Measurements from ENCODE around the gene SPI1. TPM values are rescaled to one million over a fixed set of nuclear protein-coding genes. Genes with fewer than 3 reads are reported as not detected.
"Not testable (repeated sequence)": the region's sequence is repeated elsewhere in the genome, so short reads cannot be mapped to it uniquely, and the experiment has no call there.

Gene SPI1
- polyA plus RNA-seq, 1 donor = 10.2 TPM

- no CpG with 5 or more reads among the region's 34 CpGs for WGBS (ENCODE audit: insufficient coverage, low lambda C conversion rate)
These were observed 41.0 kb downstream of the SPI1 start for GRCh38 chr11:47337229-47337924.

GRCh38 chr11:47336595-47336994 lies 41.8 kb downstream of the SPI1 start:
- H3K27ac ChIP-seq (ENCODE audit: low read length) = no peak overlapping the region
- no peaks in the 10 kb centered on the region for H3K27me3 ChIP-seq (ENCODE audit: control insufficient read depth, insufficient read depth, low read length)
- peaks cover 10% of the 10 kb centered on the region for H3K4me1 ChIP-seq (ENCODE audit: control insufficient read depth, insufficient read depth, low read length)
- no peaks in the 10 kb centered on the region for H3K36me3 ChIP-seq (ENCODE audit: control insufficient read depth, insufficient read depth, low read length)
- H3K4me3 ChIP-seq (ENCODE audit: low read length) = no peak overlapping the region
- DNase-seq = no peak
- no CpG with 5 or more reads among the region's 4 CpGs for whole genome bisulfite sequencing (ENCODE audit: insufficient coverage, low lambda C conversion rate)
- H3K9me3 ChIP-seq (ENCODE audit: control insufficient read depth, low read depth, low read length) = no peaks in the 10 kb centered on the region

More at GRCh38 chr11:47337229-47337924, 41.0 kb downstream of the SPI1 start:
- H3K36me3 ChIP-seq (ENCODE audit: control insufficient read depth, insufficient read depth, low read length) = no peaks in the 10 kb centered on the region
- H3K27me3 ChIP-seq (ENCODE audit: control insufficient read depth, insufficient read depth, low read length) = no peaks in the 10 kb centered on the region
- DNase-seq = no peak
- H3K27ac ChIP-seq (ENCODE audit: low read length) = no peak overlapping the region
- no peaks in the 10 kb centered on the region for H3K9me3 ChIP-seq (ENCODE audit: control insufficient read depth, low read depth, low read length)
- H3K4me3 ChIP-seq (ENCODE audit: low read length) = no peak overlapping the region
- H3K4me1 ChIP-seq (ENCODE audit: control insufficient read depth, insufficient read depth, low read length) = peaks cover 2% of the 10 kb centered on the region

- Histone ChIP-seq H3K4me1 (ENCODE audit: control insufficient read depth, insufficient read depth, low read length) (peaks cover 13% of the 10 kb centered on the region), H3K27me3 (ENCODE audit: control insufficient read depth, insufficient read depth, low read length) (no peaks in the 10 kb centered on the region), H3K36me3 (ENCODE audit: control insufficient read depth, insufficient read depth, low read length) (peaks cover under 1% of the 10 kb centered on the region), H3K4me3 (ENCODE audit: low read length) (no peak overlapping the region), H3K9me3 (ENCODE audit: control insufficient read depth, low read depth, low read length) (no peaks in the 10 kb centered on the region), H3K27ac (ENCODE audit: low read length) (no peak overlapping the region)
- no CpG with 5 or more reads among the region's 9 CpGs for WGBS (ENCODE audit: insufficient coverage, low lambda C conversion rate)
- DNase-seq = no peak
These were observed 42.6 kb downstream of the SPI1 start for GRCh38 chr11:47335733-47336132.

GRCh38 chr11:47334699-47335411 lies 43.5 kb downstream of the SPI1 start:
- not testable (repeated sequence) for H3K4me3 ChIP-seq (ENCODE audit: low read length); DNase-seq; H3K27ac ChIP-seq (ENCODE audit: low read length); H3K9me3 ChIP-seq (ENCODE audit: control insufficient read depth, low read depth, low read length); H3K36me3 ChIP-seq (ENCODE audit: control insufficient read depth, insufficient read depth, low read length); H3K27me3 ChIP-seq (ENCODE audit: control insufficient read depth, insufficient read depth, low read length)
- peaks cover 17% of the 10 kb centered on the region for H3K4me1 ChIP-seq (ENCODE audit: control insufficient read depth, insufficient read depth, low read length)
- WGBS (ENCODE audit: insufficient coverage, low lambda C conversion rate) = 89% methylated on average over 3 of the region's 16 CpGs

GRCh38 chr11:47333886-47334443 lies 44.4 kb downstream of the SPI1 start:
- whole genome bisulfite sequencing (ENCODE audit: insufficient coverage, low lambda C conversion rate) = no CpG with 5 or more reads among the region's 8 CpGs

GRCh38 chr11:47333526-47333845 lies 44.9 kb downstream of the SPI1 start:
- H3K27ac ChIP-seq (ENCODE audit: low read length) = no peak overlapping the region
- peaks cover 6% of the 10 kb centered on the region for H3K36me3 ChIP-seq (ENCODE audit: control insufficient read depth, insufficient read depth, low read length)
- no peaks in the 10 kb centered on the region for H3K27me3 ChIP-seq (ENCODE audit: control insufficient read depth, insufficient read depth, low read length)
- no peak overlapping the region for H3K4me3 ChIP-seq (ENCODE audit: low read length)
- no CpG with 5 or more reads among the region's 14 CpGs for WGBS (ENCODE audit: insufficient coverage, low lambda C conversion rate)
- peaks cover 17% of the 10 kb centered on the region for H3K4me1 ChIP-seq (ENCODE audit: control insufficient read depth, insufficient read depth, low read length)
- no peaks in the 10 kb centered on the region for H3K9me3 ChIP-seq (ENCODE audit: control insufficient read depth, low read depth, low read length)
- no peak for DNase-seq

More at GRCh38 chr11:47333886-47334443, 44.4 kb downstream of the SPI1 start:
- Histone ChIP-seq H3K27ac (ENCODE audit: low read length) (no peak overlapping the region), H3K9me3 (ENCODE audit: control insufficient read depth, low read depth, low read length) (no peaks in the 10 kb centered on the region), H3K4me3 (ENCODE audit: low read length) (no peak overlapping the region), H3K4me1 (ENCODE audit: control insufficient read depth, insufficient read depth, low read length) (peaks cover 17% of the 10 kb centered on the region), H3K27me3 (ENCODE audit: control insufficient read depth, insufficient read depth, low read length) (no peaks in the 10 kb centered on the region), H3K36me3 (ENCODE audit: control insufficient read depth, insufficient read depth, low read length) (peaks cover 6% of the 10 kb centered on the region)
- no peak for DNase-seq

- Histone ChIP-seq H3K36me3 (ENCODE audit: control insufficient read depth, insufficient read depth, low read length) (peaks cover 6% of the 10 kb centered on the region), H3K4me3 (ENCODE audit: low read length) (no peak overlapping the region), H3K27ac (ENCODE audit: low read length) (no peak overlapping the region), H3K9me3 (ENCODE audit: control insufficient read depth, low read depth, low read length) (no peaks in the 10 kb centered on the region), H3K27me3 (ENCODE audit: control insufficient read depth, insufficient read depth, low read length) (no peaks in the 10 kb centered on the region), H3K4me1 (ENCODE audit: control insufficient read depth, insufficient read depth, low read length) (peaks cover 17% of the 10 kb centered on the region)
- no CpG with 5 or more reads among the region's 20 CpGs for WGBS (ENCODE audit: insufficient coverage, low lambda C conversion rate)
- DNase-seq = no peak
These were observed 45.4 kb downstream of the SPI1 start for GRCh38 chr11:47332791-47333525.

GRCh38 chr11:47332303-47332711 lies 46.0 kb downstream of the SPI1 start:
- H3K36me3 ChIP-seq (ENCODE audit: control insufficient read depth, insufficient read depth, low read length) = peaks cover 6% of the 10 kb centered on the region
- no peak overlapping the region for H3K27ac ChIP-seq (ENCODE audit: low read length)
- no CpG with 5 or more reads among the region's 13 CpGs for WGBS (ENCODE audit: insufficient coverage, low lambda C conversion rate)
- H3K4me1 ChIP-seq (ENCODE audit: control insufficient read depth, insufficient read depth, low read length) = peaks cover 17% of the 10 kb centered on the region
- H3K4me3 ChIP-seq (ENCODE audit: low read length) = no peak overlapping the region
- no peaks in the 10 kb centered on the region for H3K27me3 ChIP-seq (ENCODE audit: control insufficient read depth, insufficient read depth, low read length)
- H3K9me3 ChIP-seq (ENCODE audit: control insufficient read depth, low read depth, low read length) = no peaks in the 10 kb centered on the region
- DNase-seq = no peak

GRCh38 chr11:47331454-47332302 lies 46.7 kb downstream of the SPI1 start:
- peak; percentile 67 to 79 for DNase-seq
- WGBS (ENCODE audit: insufficient coverage, low lambda C conversion rate) = no CpG with 5 or more reads among the region's 21 CpGs
- H3K4me1 ChIP-seq (ENCODE audit: control insufficient read depth, insufficient read depth, low read length) = peaks cover 17% of the 10 kb centered on the region
- H3K9me3 ChIP-seq (ENCODE audit: control insufficient read depth, low read depth, low read length) = no peaks in the 10 kb centered on the region
- H3K27me3 ChIP-seq (ENCODE audit: control insufficient read depth, insufficient read depth, low read length) = no peaks in the 10 kb centered on the region
- no peak overlapping the region for H3K27ac ChIP-seq (ENCODE audit: low read length)
- no peak overlapping the region for H3K4me3 ChIP-seq (ENCODE audit: low read length)
- H3K36me3 ChIP-seq (ENCODE audit: control insufficient read depth, insufficient read depth, low read length) = peaks cover 6% of the 10 kb centered on the region
